MCF 10A (cell line): ENCODE measurements around the gene NQO1. TPM values are rescaled to one million over a fixed set of nuclear protein-coding genes. Genes with fewer than 3 reads are reported as not detected.
"Not testable (repeated sequence)": the region's sequence is repeated elsewhere in the genome, so short reads cannot be mapped to it uniquely, and the experiment has no call there.

Experiments used
- BruUV-seq: library from RNA; stranded (reverse); fragments of 400-500 nt; replicated peaks from 2 replicates; lab custom pipeline; 2021; lab: Mats Ljungman, UMichigan
- CTCF ChIA-PET: fragments of 300-600 bp; sonication (Branson Sonifier 250); formaldehyde crosslinking; extraction: SDS; loops from one replicate; lab custom pipeline; 2021; ENCODE audit warnings: antibody characterized with exemption, inconsistent platforms; lab: Yijun Ruan, JAX
- POLR2A ChIA-PET: fragments of 300-600, 350-650 bp; sonication (Branson Sonifier 250); formaldehyde crosslinking; extraction: SDS; loops from one replicate; lab custom pipeline; 2020; ENCODE audit warnings: antibody characterized with exemption, inconsistent platforms; lab: Yijun Ruan, JAX
- DNase-seq: peaks from one replicate; pipeline ENCODE4 v3.0.0-alpha.2; 2018; ENCODE audit not compliant: unreplicated experiment
- H3K27ac Mint-ChIP-seq: one replicate; pipeline ENCODE4 v1.8.0; 2022; ENCODE audit warnings: mild to moderate bottlenecking, low read depth, mixed read lengths; ENCODE audit not compliant: unreplicated experiment
- H3K27me3 Mint-ChIP-seq: one replicate; pipeline ENCODE4 v1.8.0; 2022; ENCODE audit warnings: mixed read lengths; ENCODE audit not compliant: insufficient read depth, unreplicated experiment
- H3K36me3 Mint-ChIP-seq: one replicate; pipeline ENCODE4 v1.8.0; 2022; ENCODE audit warnings: mild to moderate bottlenecking, moderate library complexity, mixed read lengths; ENCODE audit not compliant: insufficient read depth, unreplicated experiment
- H3K4me1 Mint-ChIP-seq: one replicate; pipeline ENCODE4 v1.8.0; 2022; ENCODE audit warnings: mixed read lengths; ENCODE audit not compliant: insufficient read depth, unreplicated experiment
- H3K4me3 Mint-ChIP-seq: one replicate; pipeline ENCODE4 v1.8.0; 2022; ENCODE audit warnings: mild to moderate bottlenecking, moderate library complexity, mixed read lengths; ENCODE audit not compliant: unreplicated experiment
- H3K9me3 Mint-ChIP-seq: one replicate; pipeline ENCODE4 v1.8.0; 2022; ENCODE audit warnings: mixed read lengths; ENCODE audit not compliant: unreplicated experiment
- intact Hi-C: fragments of 100-400 bp; cut with micrococcal nuclease; formaldehyde crosslinking; loops from 2 replicates; pipeline ENCODE4 v1.14.1; 2022
- total RNA-seq: library from RNA; stranded (reverse); gene quantifications from 2 replicates; pipeline ENCODE4 v1.2.3, GENCODE V29; 2022
- TF ChIP-seq, protein P1 (sequence below): fragments of 200-600 bp; IDR thresholded peaks from one replicate; pipeline ENCODE4 v1.8.0; 2022; ENCODE audit warnings: antibody characterized with exemption, mild to moderate bottlenecking; ENCODE audit not compliant: unreplicated experiment

NQO1 gene
- total RNA-seq, 1 experiment from 2014 or later: 140 TPM

GRCh38 chr16:69763599-69763942 lies 37.2 kb upstream of the NQO1 start:
- peak overlapping the region; percentile 75 for H3K4me3 Mint-ChIP-seq
- ChIA-PET CTCF (interaction anchor here (0.6 to 1.5 kb wide), 2 partner anchors 9 kb away, joined by 5 to 9 read pairs; partner anchors contain the start of gene NOB1), POLR2A (interaction anchor here (0.7 to 3.7 kb wide), 15 partner anchors 7 to 379 kb away, joined by 3 to 45 read pairs (median 7); partner anchors contain the start of genes NOB1 and NQO1)
- no peaks in the 10 kb centered on the region for H3K27me3 Mint-ChIP-seq
- intact Hi-C loops: no loop called here
- TF ChIP-seq, protein P1, sequence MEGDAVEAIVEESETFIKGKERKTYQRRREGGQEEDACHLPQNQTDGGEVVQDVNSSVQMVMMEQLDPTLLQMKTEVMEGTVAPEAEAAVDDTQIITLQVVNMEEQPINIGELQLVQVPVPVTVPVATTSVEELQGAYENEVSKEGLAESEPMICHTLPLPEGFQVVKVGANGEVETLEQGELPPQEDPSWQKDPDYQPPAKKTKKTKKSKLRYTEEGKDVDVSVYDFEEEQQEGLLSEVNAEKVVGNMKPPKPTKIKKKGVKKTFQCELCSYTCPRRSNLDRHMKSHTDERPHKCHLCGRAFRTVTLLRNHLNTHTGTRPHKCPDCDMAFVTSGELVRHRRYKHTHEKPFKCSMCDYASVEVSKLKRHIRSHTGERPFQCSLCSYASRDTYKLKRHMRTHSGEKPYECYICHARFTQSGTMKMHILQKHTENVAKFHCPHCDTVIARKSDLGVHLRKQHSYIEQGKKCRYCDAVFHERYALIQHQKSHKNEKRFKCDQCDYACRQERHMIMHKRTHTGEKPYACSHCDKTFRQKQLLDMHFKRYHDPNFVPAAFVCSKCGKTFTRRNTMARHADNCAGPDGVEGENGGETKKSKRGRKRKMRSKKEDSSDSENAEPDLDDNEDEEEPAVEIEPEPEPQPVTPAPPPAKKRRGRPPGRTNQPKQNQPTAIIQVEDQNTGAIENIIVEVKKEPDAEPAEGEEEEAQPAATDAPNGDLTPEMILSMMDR: no peak
- H3K27ac Mint-ChIP-seq: peak overlapping the region; percentile 93
- DNase-seq: no peak
- no peaks in the 10 kb centered on the region for H3K9me3 Mint-ChIP-seq
- BruUV-seq: no TSS peak
- no peaks in the 10 kb centered on the region for H3K36me3 Mint-ChIP-seq
- peaks cover 5% of the 10 kb centered on the region for H3K4me1 Mint-ChIP-seq

DNA sequence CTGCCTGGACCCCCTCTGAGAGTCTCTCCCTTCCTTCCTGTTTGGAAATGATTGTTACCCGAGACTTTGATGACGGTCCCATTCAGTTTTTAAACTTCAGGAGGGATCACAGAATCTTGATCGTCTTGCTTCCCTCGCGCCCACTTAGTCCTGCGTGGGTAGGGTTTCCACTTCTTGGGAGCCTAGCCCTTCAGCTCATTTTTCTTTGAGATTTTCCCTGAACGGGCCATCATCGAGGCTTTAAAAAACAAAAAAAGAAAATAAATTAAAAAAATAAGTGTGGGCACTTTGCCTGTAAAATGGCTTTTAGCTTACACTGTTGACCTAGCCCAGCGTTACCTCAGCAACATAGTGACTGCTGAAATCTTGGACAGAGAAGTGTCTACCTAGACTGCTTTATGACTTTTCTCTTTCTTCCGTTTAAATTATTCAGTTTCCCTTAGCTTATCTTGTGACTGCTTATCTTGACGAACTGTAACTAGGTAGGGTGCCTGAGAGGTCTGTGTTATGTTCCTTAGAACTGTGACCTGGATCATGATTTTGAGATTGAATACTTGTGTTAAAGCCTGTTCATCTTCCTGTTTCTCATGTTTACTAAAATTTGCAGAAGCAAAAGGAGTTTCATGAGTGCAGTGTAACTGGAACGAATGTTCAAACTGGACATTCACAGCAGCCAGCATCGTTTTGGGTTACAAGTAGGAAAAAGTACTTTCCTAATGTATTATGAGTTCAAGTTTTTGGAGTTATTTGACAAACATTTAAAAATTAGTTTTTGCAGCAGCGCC lies 36.6 kb upstream of the NQO1 start:
- peaks cover 5% of the 10 kb centered on the region for H3K4me1 Mint-ChIP-seq
- intact Hi-C loops: no loop called here
- H3K27me3 Mint-ChIP-seq: no peaks in the 10 kb centered on the region
- TF ChIP-seq, protein P1: no peak
- POLR2A ChIA-PET: interaction anchor here (0.5 to 3.7 kb wide), 21 partner anchors 8 to 379 kb away, joined by 3 to 45 read pairs (median 5); partner anchors contain the start of genes NOB1 and NQO1
- BruUV-seq: TSS peak; percentile 34
- no peaks in the 10 kb centered on the region for H3K36me3 Mint-ChIP-seq
- peak overlapping the region; percentile 75 for H3K4me3 Mint-ChIP-seq
- CTCF ChIA-PET: interaction anchor here (0.6 to 1.5 kb wide), 4 partner anchors 9 to 168 kb away, joined by 3 to 9 read pairs (median 4); partner anchors contain the start of gene NOB1
- H3K27ac Mint-ChIP-seq: peak overlapping the region; percentile 93
- H3K9me3 Mint-ChIP-seq: no peaks in the 10 kb centered on the region
- DNase-seq: no peak

- peak within 1 kb of the TSS; percentile 93 for H3K27ac Mint-ChIP-seq
- H3K9me3 Mint-ChIP-seq: no peaks in the 10 kb centered on the region
- H3K4me3 Mint-ChIP-seq: peak within 1 kb of the TSS; percentile 75
- BruUV-seq: no TSS peak
- intact Hi-C loops: no loop called here
- POLR2A ChIA-PET: interaction anchor here (0.6 to 3.7 kb wide), 26 partner anchors 8 to 422 kb away, joined by 3 to 45 read pairs (median 4); partner anchors contain the start of genes NIP7, NOB1 and NQO1
- CTCF ChIA-PET: interaction anchor here (0.7 to 1.6 kb wide), 6 partner anchors 8 to 443 kb away, joined by 3 to 9 read pairs (median 4); partner anchors contain the start of gene NOB1
- peak; percentile 80 for DNase-seq
- TF ChIP-seq, protein P1: no peak
- H3K4me1 Mint-ChIP-seq: peaks cover 5% of the 10 kb centered on the region
- H3K36me3 Mint-ChIP-seq: no peaks in the 10 kb centered on the region
- H3K27me3 Mint-ChIP-seq: no peaks in the 10 kb centered on the region
These were observed 35.8 kb upstream of the NQO1 start, which contains the start of gene WWP2 for GRCh38 chr16:69761983-69762813. Gene WWP2 (plus strand): TSS chr16:69762332. CDS start chr16:69787011, 24,679 bp downstream.

GRCh38 chr16:69757375-69757774 lies 31.0 kb upstream of the NQO1 start:
- H3K27me3 Mint-ChIP-seq, DNase-seq, H3K4me3 Mint-ChIP-seq, BruUV-seq, H3K9me3 Mint-ChIP-seq, H3K27ac Mint-ChIP-seq, H3K4me1 Mint-ChIP-seq, H3K36me3 Mint-ChIP-seq, intact Hi-C loops: not testable (repeated sequence)
- POLR2A ChIA-PET: interaction anchor here (5.8 kb wide), 1 partner anchor 31 kb away, joined by 138 read pairs; the partner anchor contains the start of gene NQO1
- CTCF ChIA-PET: interaction anchor here (2.5 kb wide), 1 partner anchor 49 kb away, joined by 9 read pairs; no protein-coding TSS in a partner anchor
